ENCODE measurements around the gene IMMP1L. TPM values are rescaled to one million over a fixed set of nuclear protein-coding genes. Genes with fewer than 3 reads are reported as not detected.

Gene IMMP1L
- total RNA-seq, 2 donors from 2014 or later = 12.9 to 19.0 TPM

GRCh38 chr11:31415435-31415834 lies 94.0 kb downstream of the IMMP1L start:
- intact Hi-C loops (cut with DNase I) = no loop called here
- DNase-seq (ENCODE audit: low spot score) = no peak

GRCh38 chr11:31414338-31414737 lies 95.1 kb downstream of the IMMP1L start:
- no peak for DNase-seq (ENCODE audit: low spot score)
- intact Hi-C loops (cut with DNase I) = no loop called here

DNA sequence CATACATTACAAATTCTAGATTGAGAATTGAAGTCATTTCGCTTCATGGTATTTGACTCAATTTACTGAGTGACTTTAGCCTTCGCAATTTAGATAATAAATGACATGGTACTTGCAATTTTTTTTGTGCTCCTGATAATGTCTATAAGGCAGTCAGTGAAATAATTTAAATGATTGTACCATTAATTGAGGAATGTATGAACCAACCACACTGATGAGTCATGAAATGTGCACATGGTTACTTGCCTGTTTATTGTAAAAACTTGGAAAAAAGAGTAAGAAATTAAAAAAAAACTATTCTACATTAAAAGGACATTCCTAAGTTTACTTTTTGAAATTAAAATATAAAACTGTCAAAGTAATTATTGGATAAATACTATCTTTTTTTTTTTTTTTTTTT lies 96.5 kb downstream of the IMMP1L start:
- intact Hi-C loops (cut with DNase I) = no loop called here
- no peak for DNase-seq (ENCODE audit: low spot score)

- DNase-seq (ENCODE audit: low spot score) = no peak
- intact Hi-C loops (cut with DNase I) = no loop called here
These were observed 101.2 kb downstream of the IMMP1L start for GRCh38 chr11:31408201-31408600.

DNA sequence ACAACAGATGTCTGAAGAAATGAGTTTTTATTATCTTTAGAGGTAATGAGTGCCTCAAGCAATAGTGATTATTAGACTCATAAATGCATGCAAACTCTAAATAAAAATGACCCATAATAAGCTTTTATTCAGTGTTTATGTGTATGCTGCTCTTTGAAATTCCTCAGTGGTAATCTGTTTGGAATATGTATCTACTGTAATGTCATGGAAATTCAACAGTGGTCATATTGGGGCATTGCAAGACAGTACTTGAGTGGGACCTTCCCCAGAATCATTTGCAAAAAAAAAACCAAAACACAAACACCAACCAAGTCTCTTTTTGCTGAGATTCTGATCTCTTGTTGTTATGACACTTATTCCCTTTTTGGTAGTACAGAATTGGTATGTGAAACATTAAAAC lies 104.8 kb downstream of the IMMP1L start:
- intact Hi-C loops (cut with DNase I) = no loop called here
- DNase-seq (ENCODE audit: low spot score) = no peak

DNA sequence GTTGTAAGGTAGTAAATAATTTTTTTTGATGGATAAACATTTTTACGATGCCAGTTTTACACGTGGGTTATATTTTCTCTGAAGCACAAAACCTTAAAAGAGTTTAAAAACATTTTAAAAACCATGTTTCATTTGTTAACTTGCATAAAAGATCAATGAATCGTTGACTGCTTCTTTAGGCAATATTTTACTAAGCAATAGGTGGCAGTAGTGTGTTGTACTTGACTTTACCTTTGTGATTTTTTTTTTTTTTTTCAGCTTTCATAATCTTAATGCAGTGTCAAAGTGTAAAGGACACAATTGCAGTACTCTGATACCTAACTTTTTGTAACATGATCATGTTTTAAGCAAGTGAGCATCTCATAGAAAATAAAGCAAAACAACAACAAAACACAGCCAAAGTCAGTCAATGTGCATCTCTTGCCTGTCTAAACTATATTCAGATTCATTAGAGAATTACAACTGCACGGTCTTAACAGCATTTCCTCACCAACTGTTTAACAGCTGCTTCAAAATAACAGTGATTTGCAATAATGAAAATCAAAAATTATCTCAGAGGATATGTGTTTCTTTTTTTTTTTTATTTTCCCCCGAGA lies 112.1 kb downstream of the IMMP1L start:
- intact Hi-C loops (cut with DNase I) = no loop called here
- no peak for DNase-seq (ENCODE audit: low spot score)

DNA sequence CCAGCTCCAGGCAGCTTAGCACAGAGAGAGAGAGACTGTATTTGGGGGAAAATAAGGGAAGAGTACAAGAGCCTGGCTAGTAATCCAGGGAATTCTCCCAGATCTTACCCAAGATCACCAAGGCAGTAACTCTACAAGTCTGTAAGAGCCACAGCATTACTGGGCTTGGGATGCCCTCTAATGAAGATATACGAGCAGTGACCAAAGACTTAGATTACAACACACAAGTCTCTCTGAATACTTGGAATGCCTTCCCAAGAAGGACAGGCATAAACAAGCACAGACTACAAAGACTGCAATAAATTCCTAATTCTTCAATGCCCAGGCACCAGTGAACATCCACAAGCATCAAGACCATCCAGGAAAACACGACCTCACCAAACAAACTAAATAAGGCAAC lies 122.0 kb downstream of the IMMP1L start:
- intact Hi-C loops (cut with DNase I) = no loop called here

GRCh38 chr11:31383116-31383515 lies 126.3 kb downstream of the IMMP1L start:
- intact Hi-C loops (cut with DNase I) = no loop called here
- no peak for DNase-seq (ENCODE audit: low spot score)

More for the DNA sequence above, 122.0 kb downstream of the IMMP1L start:
- DNase-seq (ENCODE audit: low spot score) = no peak

Other genes starting within 250 kb of the IMMP1L start
- gene DCDC1, start 139.9 kb downstream of the IMMP1L start, total RNA-seq = under 1 TPM; 0.09 to 0.14 TPM
- gene DNAJC24, start 139.8 kb downstream of the IMMP1L start, total RNA-seq = 10 to 100 TPM; 17.6 to 18.1 TPM
- gene ELP4, start 145 bp upstream of the IMMP1L start, total RNA-seq = 10 to 100 TPM; 14.3 to 15.7 TPM

Measured in posterior vena cava (tissue), 2 donors.